ENCODE results near the gene RBBP4. TPM values are rescaled to one million over a fixed set of nuclear protein-coding genes. Genes with fewer than 3 reads are reported as not detected.
A peak's percentile ranks its signal among the peaks of the same experiment; 100 is the strongest.

The RBBP4 gene
- total RNA-seq (100 to 1,000 TPM; 106 to 114 (median 112) TPM), polyA plus RNA-seq (52.7 TPM)
- long read RNA-seq, donor 1, full-length matches to known transcripts = 206 of 230 reads
- long read RNA-seq, donor 1, partial matches to known transcripts = 7 of 230 reads
- long read RNA-seq, donor 1, other reads (novel, unspliced or antisense) = 17 of 230 reads
- long read RNA-seq, donor 2, full-length matches to known transcripts = 55 of 56 reads
- long read RNA-seq, donor 2, partial matches to known transcripts = 0 of 56 reads
- long read RNA-seq, donor 2, other reads (novel, unspliced or antisense) = 1 of 56 reads
- long read RNA-seq, donor 3, full-length matches to known transcripts = 344 of 373 reads
- long read RNA-seq, donor 3, partial matches to known transcripts = 10 of 373 reads
- long read RNA-seq, donor 3, other reads (novel, unspliced or antisense) = 19 of 373 reads
- long read RNA-seq, donor 4, full-length matches to known transcripts = 73 of 81 reads
- long read RNA-seq, donor 4, partial matches to known transcripts = 2 of 81 reads
- long read RNA-seq, donor 4, other reads (novel, unspliced or antisense) = 6 of 81 reads

DNA sequence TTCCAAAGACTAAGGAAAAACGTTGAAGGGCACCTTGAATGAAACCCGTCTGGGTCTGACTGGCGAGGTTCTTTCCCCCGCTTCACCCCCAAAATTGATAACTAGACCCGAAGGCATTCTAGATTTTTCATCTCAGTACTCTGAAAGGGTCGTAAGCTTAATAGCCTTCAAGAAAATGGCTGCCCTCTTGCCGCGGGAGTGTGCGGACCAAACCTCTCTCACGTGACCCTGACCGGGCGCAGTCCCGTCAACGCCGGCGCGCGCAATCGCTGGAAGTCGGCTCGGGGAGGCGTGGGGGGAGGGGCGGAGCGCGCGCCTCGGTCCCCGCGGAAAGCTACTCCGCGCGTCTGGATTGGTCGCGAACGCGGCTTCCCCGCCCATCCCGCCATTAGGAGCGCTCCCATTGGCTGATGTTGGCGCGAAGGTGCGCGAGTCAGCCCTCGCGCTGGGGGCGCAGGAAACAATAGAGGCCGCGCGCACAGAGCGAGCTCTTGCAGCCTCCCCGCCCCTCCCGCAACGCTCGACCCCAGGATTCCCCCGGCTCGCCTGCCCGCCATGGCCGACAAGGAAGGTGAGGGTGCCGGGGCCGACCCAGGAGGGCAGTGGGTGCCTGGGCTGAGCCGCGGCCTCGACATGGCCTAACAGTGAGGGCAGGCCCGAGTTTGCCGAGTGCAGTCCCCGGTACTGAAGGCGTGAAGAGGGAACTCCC is at the start of gene RBBP4:
RBBP4 (plus strand) TSS at position 457 of the 709 bp plus-strand sequence; CDS start at position 556, 99 bp downstream.
- under 1% methylated on average over 67 of the region's 67 CpGs for WGBS
- peak within 1 kb of the TSS; percentile 97 for H3K4me3 ChIP-seq (ENCODE audit: low read length)
- intact Hi-C loops (cut with DNase I) = no loop called here
- peaks cover 2% of the 10 kb centered on the region for H3K4me1 ChIP-seq (ENCODE audit: control insufficient read depth, insufficient read depth, low read length)
- H3K9me3 ChIP-seq (ENCODE audit: control insufficient read depth, low read length) = no peaks in the 10 kb centered on the region
- peak within 1 kb of the TSS; percentile 99 for H3K27ac ChIP-seq (ENCODE audit: low read length)
- peak; percentile 99 for DNase-seq
- H3K27me3 ChIP-seq (ENCODE audit: control insufficient read depth, insufficient read depth) = no peaks in the 10 kb centered on the region
- peak; percentile 98 for ATAC-seq

DNA sequence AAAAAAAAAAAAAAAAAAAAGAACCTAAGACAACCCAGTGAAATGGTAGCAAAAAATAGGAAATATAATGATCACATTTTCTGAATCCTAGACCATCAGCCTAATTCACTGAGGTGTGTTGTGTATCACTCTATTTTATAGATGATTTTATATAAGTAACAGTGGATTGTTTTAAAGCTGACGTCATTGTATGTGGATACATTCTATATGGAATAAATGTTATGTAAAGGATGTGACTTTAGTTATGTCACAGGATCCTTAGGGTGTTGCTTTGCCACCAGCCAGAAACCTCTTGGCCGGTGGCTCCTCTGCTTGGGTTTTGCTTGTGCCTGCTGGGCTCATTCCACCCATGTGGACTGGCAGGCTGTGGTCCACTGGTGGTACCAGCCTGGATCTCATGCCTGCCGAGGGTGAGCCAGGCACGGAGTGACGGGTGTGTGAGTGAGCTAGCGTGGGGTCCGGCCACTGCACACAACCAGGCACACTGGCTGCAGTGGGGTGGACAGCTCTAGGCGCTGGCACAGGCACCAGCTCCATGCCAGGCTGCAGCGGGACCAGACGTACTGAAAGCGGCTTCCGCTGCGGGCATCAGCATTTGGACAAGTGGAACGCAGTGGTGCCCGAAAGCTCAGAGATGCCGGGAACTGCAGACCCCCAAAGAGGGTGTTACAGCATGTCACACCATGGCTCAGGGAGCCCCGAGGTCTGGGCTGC is 45.1 kb upstream of the RBBP4 start:
- peak; percentile 14 to 28 for ATAC-seq

DNA sequence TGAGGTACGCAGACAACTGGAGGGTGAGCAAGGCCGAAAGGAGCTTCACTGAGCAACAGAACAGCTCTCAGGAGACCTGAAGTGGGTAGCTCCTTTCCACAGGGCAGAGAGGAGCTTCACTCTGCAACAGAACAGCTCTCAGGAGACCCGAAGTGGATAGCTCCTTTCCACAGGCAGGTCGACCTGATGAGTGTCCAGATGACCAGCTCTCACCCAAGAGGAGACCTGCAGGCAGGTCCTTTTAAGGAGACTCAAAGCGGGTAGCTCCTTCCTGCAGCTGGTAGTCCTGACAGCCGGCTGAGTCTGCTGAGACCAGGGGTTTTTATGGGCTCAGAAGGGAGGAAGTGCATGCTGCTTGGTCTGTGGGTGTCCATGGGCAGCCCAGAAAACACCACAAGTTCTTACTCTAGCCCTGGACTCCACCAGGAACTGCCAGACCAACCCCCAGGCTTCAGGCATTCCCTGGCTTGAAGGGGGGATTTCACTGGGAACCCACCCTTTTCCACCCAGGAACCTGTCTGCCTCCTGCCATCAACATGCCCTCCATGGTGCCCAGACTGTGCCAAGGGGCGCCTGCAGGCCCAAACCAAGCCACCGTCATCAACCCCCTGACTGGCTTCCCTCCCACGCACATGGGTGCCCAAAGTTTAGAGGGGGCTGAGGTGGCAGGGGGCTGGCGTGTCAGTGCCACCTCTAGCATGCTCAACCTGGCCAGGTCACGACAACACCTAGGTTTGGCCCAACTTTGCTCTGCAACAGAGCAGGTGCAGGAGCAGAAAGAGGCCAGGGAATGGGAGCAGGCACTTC is 44.2 kb upstream of the RBBP4 start:
- H3K4me3 ChIP-seq (ENCODE audit: low read length) = no peak overlapping the region
- intact Hi-C loops (cut with DNase I) = no loop called here
- ATAC-seq (no peak), DNase-seq (no peak)
- 89% methylated on average over 11 of the region's 11 CpGs for WGBS
- H3K9me3 ChIP-seq (ENCODE audit: control insufficient read depth, low read length) = no peaks in the 10 kb centered on the region
- H3K27me3 ChIP-seq (ENCODE audit: control insufficient read depth, insufficient read depth) = no peaks in the 10 kb centered on the region
- no peaks in the 10 kb centered on the region for H3K4me1 ChIP-seq (ENCODE audit: control insufficient read depth, insufficient read depth, low read length)
- H3K27ac ChIP-seq (ENCODE audit: low read length) = no peak overlapping the region

More for the DNA sequence above, 45.1 kb upstream of the RBBP4 start:
- Histone ChIP-seq H3K9me3 (ENCODE audit: control insufficient read depth, low read length) (no peaks in the 10 kb centered on the region), H3K4me3 (ENCODE audit: low read length) (no peak overlapping the region), H3K4me1 (ENCODE audit: control insufficient read depth, insufficient read depth, low read length) (no peaks in the 10 kb centered on the region), H3K27ac (ENCODE audit: low read length) (no peak overlapping the region), H3K27me3 (ENCODE audit: control insufficient read depth, insufficient read depth) (no peaks in the 10 kb centered on the region)
- 94% methylated on average over 17 of the region's 17 CpGs for WGBS
- intact Hi-C loops (cut with DNase I) = no loop called here
- DNase-seq = peak in 1 of 3 donors; percentile 43

DNA sequence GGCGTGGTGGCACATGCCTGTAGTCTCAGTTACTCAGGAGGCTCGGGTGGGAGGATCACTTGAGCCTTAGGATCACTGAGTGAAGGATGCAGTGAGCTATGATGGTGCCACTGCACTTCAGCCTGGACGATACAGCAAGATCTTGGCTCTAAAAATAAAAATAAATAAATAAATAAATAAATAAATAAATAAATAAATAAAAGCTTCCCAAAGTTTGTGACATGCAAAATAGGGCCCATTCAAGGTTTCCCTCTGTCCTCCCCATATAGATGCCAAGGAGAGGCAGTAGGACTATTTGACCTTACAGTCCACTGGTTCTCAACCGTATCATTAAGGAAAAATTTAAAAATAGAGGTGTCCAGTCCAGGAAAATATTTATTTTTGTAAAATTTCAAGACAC is 41.8 kb upstream of the RBBP4 start:
- H3K4me1 ChIP-seq (ENCODE audit: control insufficient read depth, insufficient read depth, low read length) = no peaks in the 10 kb centered on the region
- no peaks in the 10 kb centered on the region for H3K27me3 ChIP-seq (ENCODE audit: control insufficient read depth, insufficient read depth)
- no peak for ATAC-seq
- H3K9me3 ChIP-seq (ENCODE audit: control insufficient read depth, low read length) = no peaks in the 10 kb centered on the region
- intact Hi-C loops (cut with DNase I) = no loop called here
- WGBS = 85% methylated on average over 4 of the region's 4 CpGs
- no peak for DNase-seq
- H3K4me3 ChIP-seq (ENCODE audit: low read length) = no peak overlapping the region
- H3K27ac ChIP-seq (ENCODE audit: low read length) = no peak overlapping the region

DNA sequence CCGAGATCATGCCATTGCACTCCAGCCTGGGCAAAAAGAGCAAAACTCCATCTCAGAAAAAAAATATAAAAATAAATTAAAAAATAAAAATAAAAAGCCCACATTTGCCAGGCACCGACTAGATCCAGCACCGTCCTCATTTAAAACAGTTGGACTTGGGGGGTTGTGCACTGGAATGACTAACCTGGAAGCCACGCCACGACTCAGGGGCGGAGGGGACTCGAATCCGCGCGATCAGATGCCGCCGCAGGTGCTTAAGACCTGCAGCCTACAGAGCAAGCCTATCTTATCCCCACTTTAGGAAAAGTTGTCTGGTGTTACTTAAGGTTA is 39.2 kb upstream of the RBBP4 start:
- WGBS = 9% methylated on average over 12 of the region's 12 CpGs
- no peak for DNase-seq
- Histone ChIP-seq H3K4me3 (ENCODE audit: low read length) (peak overlapping the region; percentile 68), H3K9me3 (ENCODE audit: control insufficient read depth, low read length) (no peaks in the 10 kb centered on the region), H3K4me1 (ENCODE audit: control insufficient read depth, insufficient read depth, low read length) (no peaks in the 10 kb centered on the region), H3K27me3 (ENCODE audit: control insufficient read depth, insufficient read depth) (no peaks in the 10 kb centered on the region), H3K27ac (ENCODE audit: low read length) (no peak overlapping the region)
- intact Hi-C loops (cut with DNase I) = no loop called here
- ATAC-seq = no peak

DNA sequence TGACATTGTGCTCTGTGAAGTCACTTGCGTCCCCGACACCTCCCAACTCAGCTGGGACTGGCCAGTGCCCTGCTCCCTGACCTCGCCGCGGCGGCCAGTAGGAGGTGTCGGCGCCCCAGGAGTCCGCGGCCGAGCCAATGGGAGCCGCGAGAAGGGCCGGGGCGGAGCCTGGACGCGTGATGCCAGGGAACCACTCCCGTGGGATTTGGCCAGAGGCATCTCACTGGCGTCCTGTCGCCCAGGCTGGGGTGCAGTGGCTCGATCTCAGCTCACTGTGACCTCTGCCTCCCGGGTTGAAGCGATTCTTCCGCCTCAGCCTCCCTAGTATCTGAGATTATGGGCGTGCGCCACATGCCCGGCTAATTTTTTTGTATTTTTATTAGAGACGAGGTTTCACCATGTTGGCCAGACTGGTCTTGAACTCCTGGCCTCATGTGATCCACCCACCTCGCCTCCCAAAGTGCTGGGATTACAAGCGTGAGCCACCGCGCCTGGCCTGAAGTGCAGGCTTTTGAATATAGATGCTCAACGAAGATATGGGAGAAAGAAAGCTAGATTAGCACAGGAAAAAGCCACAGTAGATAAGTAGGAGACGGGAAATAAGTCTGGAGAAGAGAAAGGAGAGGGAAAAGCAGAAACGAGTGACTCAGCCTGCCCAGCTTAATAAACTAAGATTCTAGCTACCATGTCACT is 38.7 kb upstream of the RBBP4 start:
- Histone ChIP-seq H3K27ac (ENCODE audit: low read length) (no peak overlapping the region), H3K9me3 (ENCODE audit: control insufficient read depth, low read length) (no peaks in the 10 kb centered on the region), H3K27me3 (ENCODE audit: control insufficient read depth, insufficient read depth) (no peaks in the 10 kb centered on the region), H3K4me3 (ENCODE audit: low read length) (peak overlapping the region; percentile 68), H3K4me1 (ENCODE audit: control insufficient read depth, insufficient read depth, low read length) (no peaks in the 10 kb centered on the region)
- intact Hi-C loops (cut with DNase I) = no loop called here
- DNase-seq = peak; percentile 91 to 95 (median 94)
- WGBS = 3% methylated on average over 35 of the region's 35 CpGs
- ATAC-seq = peak; percentile 99 to 100

DNA sequence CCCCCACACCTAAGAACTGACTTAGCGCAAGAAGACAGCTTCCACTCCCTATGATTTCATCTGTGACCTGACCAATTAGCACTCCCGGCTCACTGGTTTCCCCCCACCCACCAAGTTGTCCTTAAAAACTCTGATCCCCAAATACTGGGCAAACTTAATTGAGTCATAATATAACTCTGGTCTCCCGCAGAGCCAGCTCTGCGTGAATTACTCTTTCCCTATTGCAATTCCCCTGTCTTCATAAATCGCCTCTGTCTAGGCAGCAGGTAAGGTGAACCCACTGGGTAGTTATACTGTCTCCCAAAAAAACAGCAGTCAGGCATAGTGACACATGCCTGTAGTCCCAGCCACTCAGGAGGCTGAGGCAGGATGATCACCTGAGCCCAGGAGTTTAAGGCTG is 37.5 kb upstream of the RBBP4 start:
- WGBS = 83% methylated on average over 5 of the region's 5 CpGs
- intact Hi-C loops (cut with DNase I) = no loop called here
- no peak overlapping the region for H3K4me3 ChIP-seq (ENCODE audit: low read length)

DNA sequence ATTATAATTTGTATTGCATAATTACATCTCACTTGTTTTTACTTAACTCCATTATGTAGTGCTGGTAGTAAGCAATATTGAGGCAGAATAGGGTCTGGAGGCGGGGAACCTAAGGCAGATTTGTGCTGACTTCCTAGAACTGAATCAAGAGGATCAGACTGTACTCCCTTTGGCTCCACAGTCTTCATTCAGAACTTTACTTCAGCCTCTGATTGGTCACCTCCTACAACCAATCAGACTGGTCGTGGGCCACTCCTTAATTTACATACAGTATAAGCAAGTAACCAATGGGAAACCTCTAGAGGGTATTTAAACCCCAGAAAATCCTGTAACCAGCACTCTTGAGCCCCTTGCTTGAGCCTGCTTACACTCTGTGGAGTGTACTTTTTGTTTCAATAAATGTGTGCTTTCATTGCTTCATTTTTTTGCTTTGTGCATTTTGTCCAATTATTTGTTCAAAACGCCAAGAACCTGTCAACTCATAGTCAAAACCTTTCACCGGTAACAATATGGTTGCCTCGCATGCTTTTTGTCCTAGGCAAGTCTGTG is 32.3 kb upstream of the RBBP4 start:
- no peaks in the 10 kb centered on the region for H3K27me3 ChIP-seq (ENCODE audit: control insufficient read depth, insufficient read depth)
- H3K9me3 ChIP-seq (ENCODE audit: control insufficient read depth, low read length) = no peaks in the 10 kb centered on the region
- no peaks in the 10 kb centered on the region for H3K4me1 ChIP-seq (ENCODE audit: control insufficient read depth, insufficient read depth, low read length)
- H3K27ac ChIP-seq (ENCODE audit: low read length) = no peak overlapping the region
- H3K4me3 ChIP-seq (ENCODE audit: low read length) = no peak overlapping the region
- WGBS = 96% methylated on average over 5 of the region's 5 CpGs
- intact Hi-C loops (cut with DNase I) = no loop called here
- no peak for DNase-seq
- no peak for ATAC-seq

More for the DNA sequence above, 37.5 kb upstream of the RBBP4 start:
- H3K27me3 ChIP-seq (ENCODE audit: control insufficient read depth, insufficient read depth) = no peaks in the 10 kb centered on the region
- no peak overlapping the region for H3K27ac ChIP-seq (ENCODE audit: low read length)
- no peaks in the 10 kb centered on the region for H3K4me1 ChIP-seq (ENCODE audit: control insufficient read depth, insufficient read depth, low read length)
- DNase-seq = no peak
- H3K9me3 ChIP-seq (ENCODE audit: control insufficient read depth, low read length) = no peaks in the 10 kb centered on the region
- ATAC-seq = no peak

DNA sequence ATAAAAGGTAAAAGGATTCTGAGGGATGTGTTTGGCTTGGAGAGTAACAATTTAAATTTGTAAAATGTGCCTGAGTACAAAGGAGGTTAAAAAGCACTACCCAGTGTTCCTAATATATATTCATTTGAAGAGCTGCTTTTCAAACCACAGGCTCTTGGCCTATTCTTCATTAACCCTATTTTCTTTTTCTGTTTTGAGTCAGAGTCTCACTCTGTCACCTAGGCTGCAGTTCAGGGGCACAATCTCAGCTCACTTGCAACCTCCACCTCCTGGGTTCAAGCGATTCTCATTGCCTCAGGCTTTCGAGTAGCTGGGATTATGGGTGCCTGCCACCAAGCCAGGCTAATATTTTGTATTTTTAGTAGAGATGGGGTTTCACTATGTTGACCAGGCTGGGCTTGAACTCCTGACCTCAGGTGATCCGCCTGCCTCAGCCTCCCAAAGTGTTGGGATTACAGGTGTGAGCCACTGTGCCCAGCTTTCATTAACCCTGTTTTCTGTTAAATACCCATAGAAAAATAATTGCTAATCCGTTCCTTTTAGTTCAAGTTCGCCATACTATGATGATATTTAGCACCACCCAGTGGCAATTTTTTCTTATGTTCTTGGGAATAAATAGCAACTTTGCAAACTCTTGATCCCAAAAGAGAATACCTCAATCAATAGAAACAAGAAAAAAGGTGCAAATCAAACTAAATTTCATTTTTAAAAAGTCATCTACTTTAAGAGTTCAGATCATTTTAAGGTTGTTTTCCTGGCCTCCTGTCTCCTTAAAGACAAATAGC is 31.1 kb upstream of the RBBP4 start:
- WGBS = 65% methylated on average over 5 of the region's 5 CpGs
- ATAC-seq (no peak), DNase-seq (no peak)
- Histone ChIP-seq H3K9me3 (ENCODE audit: control insufficient read depth, low read length) (no peaks in the 10 kb centered on the region), H3K27ac (ENCODE audit: low read length) (no peak overlapping the region), H3K27me3 (ENCODE audit: control insufficient read depth, insufficient read depth) (no peaks in the 10 kb centered on the region), H3K4me1 (ENCODE audit: control insufficient read depth, insufficient read depth, low read length) (no peaks in the 10 kb centered on the region), H3K4me3 (ENCODE audit: low read length) (no peak overlapping the region)
- intact Hi-C loops (cut with DNase I) = no loop called here

Data from right cardiac atrium (tissue), 5 donors.